Gastrocnemius medialis (tissue), 4 donors: ENCODE results near the gene RHBDD1.

Experiments
- CTCF ChIP-seq, 5 experiments: fragments of 450-650 bp in 3 of 5; fragments of 200-600 bp in 2 of 5; sonication (generic) in 2 of 5; IDR thresholded peaks in 4 of 5; conservative IDR thresholded peaks in 1 of 5; 1 replicate in 4 of 5; 2 replicates in 1 of 5; pipeline ENCODE4 v1.5.1; 2016 to 2019; ENCODE audit warnings: antibody characterized with exemption in 5 of 5, mild to moderate bottlenecking in 3 of 5, moderate library complexity in 3 of 5
- POLR2A ChIP-seq, 2 donors: fragments of 450-650 bp; IDR thresholded peaks; one replicate each; pipeline ENCODE4 v1.6.1; 2017; ENCODE audit warnings: antibody characterized with exemption in 2 of 2, mild to moderate bottlenecking in 2 of 2, moderate library complexity in 2 of 2

GRCh38 chr2:226887940-226888339 is 52.1 kb downstream of the RHBDD1 start:
- TF ChIP-seq POLR2A (IDR thresholded peaks at IDR 0.05) (no peak), CTCF (IDR thresholded peaks at IDR 0.05 in 4 of 5, conservative IDR thresholded peaks at IDR 0.05 in 1 of 5) (no peak)
